ENCODE data around the gene PDCD2L.
"Not testable (repeated sequence)": the region's sequence is repeated elsewhere in the genome, so short reads cannot be mapped to it uniquely, and the experiment has no call there.

Gene PDCD2L

GRCh38 chr19:34409189-34410164, 5.3 kb downstream of the PDCD2L start:
- no peak for DNase-seq (ENCODE audit: extremely low spot score, insufficient read length, low read depth)
- peak; percentile 67 for FAIRE-seq

- no peak for FAIRE-seq
- no peak for DNase-seq (ENCODE audit: extremely low spot score, insufficient read length, low read depth)
Observed at GRCh38 chr19:34411216-34411615, 7.0 kb downstream of the PDCD2L start.

- DNase-seq (ENCODE audit: extremely low spot score, insufficient read length, low read depth) (no peak), FAIRE-seq (no peak)
Observed at GRCh38 chr19:34416021-34416545, 11.9 kb downstream of the PDCD2L start.

- no peak for DNase-seq (ENCODE audit: extremely low spot score, insufficient read length, low read depth)
- no peak for FAIRE-seq
Observed at GRCh38 chr19:34418300-34418699, 14.1 kb downstream of the PDCD2L start.

- FAIRE-seq: no peak
- no peak for DNase-seq (ENCODE audit: extremely low spot score, insufficient read length, low read depth)
Observed at GRCh38 chr19:34426096-34426661, 22.0 kb downstream of the PDCD2L start.

- DNase-seq (ENCODE audit: extremely low spot score, insufficient read length, low read depth) (no peak), FAIRE-seq (no peak)
Observed at GRCh38 chr19:34428549-34429285, 24.5 kb downstream of the PDCD2L start.

GRCh38 chr19:34429553-34429952, 25.4 kb downstream of the PDCD2L start:
- no peak for FAIRE-seq
- DNase-seq (ENCODE audit: extremely low spot score, insufficient read length, low read depth): no peak

- DNase-seq (ENCODE audit: extremely low spot score, insufficient read length, low read depth): peak; percentile 36
- peak; percentile 88 for FAIRE-seq
Observed at GRCh38 chr19:34430738-34431625, 26.8 kb downstream of the PDCD2L start.

- no peak for FAIRE-seq
- no peak for DNase-seq (ENCODE audit: extremely low spot score, insufficient read length, low read depth)
Observed at GRCh38 chr19:34431681-34432402, 27.6 kb downstream of the PDCD2L start.

GRCh38 chr19:34432797-34433196, 28.6 kb downstream of the PDCD2L start:
- FAIRE-seq (no peak), DNase-seq (ENCODE audit: extremely low spot score, insufficient read length, low read depth) (no peak)

- FAIRE-seq (no peak), DNase-seq (ENCODE audit: extremely low spot score, insufficient read length, low read depth) (no peak)
Observed at GRCh38 chr19:34436716-34437115, 32.5 kb downstream of the PDCD2L start.

GRCh38 chr19:34448191-34448590, 44.0 kb downstream of the PDCD2L start:
- DNase-seq (ENCODE audit: extremely low spot score, insufficient read length, low read depth): no peak
- FAIRE-seq: no peak

- DNase-seq (ENCODE audit: extremely low spot score, insufficient read length, low read depth) (no peak), FAIRE-seq (no peak)
Observed at GRCh38 chr19:34452723-34453122, 48.5 kb downstream of the PDCD2L start.

- DNase-seq (ENCODE audit: extremely low spot score, insufficient read length, low read depth): no peak
Observed at GRCh38 chr19:34454091-34454490, 49.9 kb downstream of the PDCD2L start.

GRCh38 chr19:34454685-34455084, 50.5 kb downstream of the PDCD2L start:
- DNase-seq (ENCODE audit: extremely low spot score, insufficient read length, low read depth) (no peak), FAIRE-seq (no peak)

More at GRCh38 chr19:34454091-34454490, 49.9 kb downstream of the PDCD2L start:
- FAIRE-seq: no peak

- not testable (repeated sequence) for FAIRE-seq; DNase-seq (ENCODE audit: extremely low spot score, insufficient read length, low read depth)
Observed at GRCh38 chr19:34455783-34456480, 51.7 kb downstream of the PDCD2L start.

GRCh38 chr19:34457446-34457845, 53.2 kb downstream of the PDCD2L start:
- FAIRE-seq (no peak), DNase-seq (ENCODE audit: extremely low spot score, insufficient read length, low read depth) (no peak)

GRCh38 chr19:34458677-34459076, 54.5 kb downstream of the PDCD2L start:
- FAIRE-seq: no peak
- DNase-seq (ENCODE audit: extremely low spot score, insufficient read length, low read depth): no peak
